CD8-positive, alpha-beta memory T cell (primary cell): ENCODE results near the gene INIP. TPM values are rescaled to one million over a fixed set of nuclear protein-coding genes. Genes with fewer than 3 reads are reported as not detected.
"Not testable (repeated sequence)": the region's sequence is repeated elsewhere in the genome, so short reads cannot be mapped to it uniquely, and the experiment has no call there.

ENCODE experiments used
- CTCF ChIA-PET: fragments of 350-600 bp; sonication (Branson Sonifier 250); formaldehyde crosslinking; loops from one replicate; lab custom pipeline; 2021; ENCODE audit warnings: antibody characterized with exemption; lab: Charles Lee
- POLR2A ChIA-PET: fragments of 350-600 bp; sonication (Branson Sonifier 250); formaldehyde crosslinking; loops from one replicate; lab custom pipeline; 2021; ENCODE audit warnings: antibody characterized with exemption; lab: Charles Lee
- DNase-seq, 5 donors: peaks; one replicate each; pipeline versions ENCODE4 v3.0.0 to v3.0.0-alpha.2; 2020 to 2022; ENCODE audit warnings: mixed read lengths in 1 of 5
- H3K27ac ChIP-seq: one replicate; pipeline ENCODE4 v1.7.0; 2013; ENCODE audit warnings: low read depth, mild to moderate bottlenecking, low read length, moderate library complexity
- H3K27me3 ChIP-seq: 2 replicates; pipeline ENCODE4 v1.7.0; 2013; ENCODE audit warnings: low read length, mild to moderate bottlenecking; ENCODE audit not compliant: insufficient read depth, poor library complexity, severe bottlenecking
- H3K36me3 ChIP-seq: 2 replicates; pipeline ENCODE4 v1.7.0; 2013; ENCODE audit warnings: mild to moderate bottlenecking, low read length, moderate library complexity; ENCODE audit not compliant: insufficient read depth
- H3K4me1 ChIP-seq: 2 replicates; pipeline ENCODE4 v1.7.0; 2013; ENCODE audit warnings: mild to moderate bottlenecking, low read length, moderate library complexity; ENCODE audit not compliant: insufficient read depth
- H3K4me3 ChIP-seq: 2 replicates; pipeline ENCODE4 v1.7.0; 2013; ENCODE audit warnings: mild to moderate bottlenecking, low read length
- H3K9me3 ChIP-seq: 2 replicates; pipeline ENCODE4 v1.7.0; 2013; ENCODE audit warnings: mild to moderate bottlenecking, low read length
- H3K27ac Mint-ChIP-seq, 8 donors: one replicate each; pipeline ENCODE4 v1.8.0; 2020 to 2021; ENCODE audit warnings: mixed read lengths in 8 of 8, mild to moderate bottlenecking in 6 of 8, inconsistent platforms in 3 of 8, moderate library complexity in 3 of 8
- H3K27me3 Mint-ChIP-seq, 2 donors: one replicate each; pipeline ENCODE4 v1.8.0; 2020 to 2021; ENCODE audit warnings: mixed read lengths in 2 of 2, mild to moderate bottlenecking in 1 of 2, moderate library complexity in 1 of 2
- H3K36me3 Mint-ChIP-seq, 3 donors: one replicate each; pipeline ENCODE4 v1.8.0; 2020 to 2021; ENCODE audit warnings: mixed read lengths in 3 of 3, inconsistent platforms in 1 of 3, mild to moderate bottlenecking in 1 of 3
- H3K4me1 Mint-ChIP-seq, 3 donors: one replicate each; pipeline ENCODE4 v1.8.0; 2020 to 2021; ENCODE audit warnings: mixed read lengths in 3 of 3, inconsistent platforms in 1 of 3, mild to moderate bottlenecking in 1 of 3
- H3K4me3 Mint-ChIP-seq, 7 donors: one replicate each; pipeline ENCODE4 v1.8.0; 2020 to 2021; ENCODE audit warnings: mixed read lengths in 7 of 7, mild to moderate bottlenecking in 6 of 7, moderate library complexity in 4 of 7, inconsistent platforms in 2 of 7
- H3K9me3 Mint-ChIP-seq, 5 donors: one replicate each; pipeline ENCODE4 v1.8.0; 2020 to 2022; ENCODE audit warnings: mixed read lengths in 5 of 5, mild to moderate bottlenecking in 3 of 5, moderate library complexity in 2 of 5, inconsistent platforms in 1 of 5
- polyA plus RNA-seq: library from polyadenylated mRNA; unstranded; fragments of 300-500 nt; fragmentation: Illumina TruSeq; gene quantifications from one replicate; pipeline ENCODE4 v1.2.3, GENCODE V29; 2021
- total RNA-seq, 2 experiments: library from RNA; stranded (reverse); gene quantifications; one replicate each; pipeline ENCODE4 v1.2.3, GENCODE V29; 2021

The INIP gene
- total and polyA plus RNA-seq, 3 experiments from 2014 or later = 40.2 to 47.9 (median 44.9) TPM

- Histone ChIP-seq H3K9me3 (no peaks in the 10 kb centered on the region), H3K27ac (no peak overlapping the region), H3K4me1 (peaks cover 4% of the 10 kb centered on the region), H3K27me3 (no peaks in the 10 kb centered on the region), H3K36me3 (peaks cover 10% of the 10 kb centered on the region), H3K4me3 (no peak overlapping the region)
- Mint-ChIP-seq H3K27me3 (no peaks in the 10 kb centered on the region), H3K27ac (peak overlapping the region in 2 of 8 donors; percentile 38 to 60), H3K36me3 (peaks cover 5 to 71% (median 23%) of the 10 kb centered on the region in 3 donors), H3K4me1 (peaks cover 14 to 20% (median 18%) of the 10 kb centered on the region in 3 donors), H3K4me3 (no peak overlapping the region), H3K9me3 (no peaks in the 10 kb centered on the region)
- POLR2A ChIA-PET = no interaction called here
- CTCF ChIA-PET = interaction anchor here (0.7 kb wide), 1 partner anchor 110 kb away, joined by 4 read pairs; no protein-coding TSS in a partner anchor
- no peak for DNase-seq
Observed at GRCh38 chr9:112694706-112695555, 23.0 kb downstream of the INIP start.

- H3K4me1 Mint-ChIP-seq = peaks cover 0 to 3% (median 0%) of the 10 kb centered on the region in 3 donors
- DNase-seq = no peak
- H3K36me3 Mint-ChIP-seq = peaks cover 14 to 72% (median 24%) of the 10 kb centered on the region in 3 donors
- no peak overlapping the region for H3K27ac Mint-ChIP-seq
- H3K27me3 Mint-ChIP-seq = no peaks in the 10 kb centered on the region
- H3K4me1 ChIP-seq = no peaks in the 10 kb centered on the region
- H3K27me3 ChIP-seq = no peaks in the 10 kb centered on the region
- ChIA-PET CTCF (no interaction called here), POLR2A (no interaction called here)
- peaks cover 13% of the 10 kb centered on the region for H3K36me3 ChIP-seq
- H3K4me3 ChIP-seq = no peak overlapping the region
- H3K4me3 Mint-ChIP-seq = no peak overlapping the region
- H3K27ac ChIP-seq = no peak overlapping the region
- no peaks in the 10 kb centered on the region for H3K9me3 ChIP-seq
- H3K9me3 Mint-ChIP-seq = no peaks in the 10 kb centered on the region
Observed at GRCh38 chr9:112689161-112689740, 28.7 kb downstream of the INIP start.

GRCh38 chr9:112680731-112681402 is 37.0 kb downstream of the INIP start:
- Mint-ChIP-seq H3K27ac (peak overlapping the region in 1 of 8 donors; percentile 48), H3K4me3 (no peak overlapping the region), H3K4me1 (peaks cover 0 to 7% (median 3%) of the 10 kb centered on the region in 3 donors), H3K9me3 (peaks cover 9 to 18% (median 14%) of the 10 kb centered on the region in 5 donors), H3K27me3 (peaks cover 4 to 7% of the 10 kb centered on the region in 2 donors), H3K36me3 (peaks cover 8 to 25% (median 10%) of the 10 kb centered on the region in 3 donors)
- no peak for DNase-seq
- H3K4me3 ChIP-seq = no peak overlapping the region
- no peak overlapping the region for H3K27ac ChIP-seq
- ChIA-PET POLR2A (no interaction called here), CTCF (no interaction called here)
- H3K9me3 ChIP-seq = peaks cover 3% of the 10 kb centered on the region
- H3K27me3 ChIP-seq = no peaks in the 10 kb centered on the region
- no peaks in the 10 kb centered on the region for H3K4me1 ChIP-seq
- no peaks in the 10 kb centered on the region for H3K36me3 ChIP-seq

DNA sequence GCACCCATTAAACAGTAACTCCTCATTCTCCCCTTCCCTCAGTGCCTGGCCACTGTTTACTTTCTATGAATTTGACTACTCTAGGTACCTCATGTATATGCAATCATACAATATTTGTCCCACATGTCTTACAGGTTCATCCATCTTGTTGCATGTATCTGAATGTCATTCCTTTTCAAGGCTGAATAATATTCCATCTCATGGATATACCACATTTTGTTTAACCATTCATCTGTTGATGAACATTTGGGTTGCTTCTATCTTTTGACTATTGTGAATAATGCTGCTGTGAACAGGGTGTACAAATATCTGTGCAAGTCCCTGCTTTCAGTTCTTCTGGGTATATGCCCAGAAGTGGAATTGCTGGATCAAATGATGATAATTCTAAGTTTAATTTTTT is 40.9 kb downstream of the INIP start:
- peaks cover 3% of the 10 kb centered on the region for H3K9me3 ChIP-seq
- Mint-ChIP-seq H3K4me1 (peaks cover 0 to 1% (median 0%) of the 10 kb centered on the region in 3 donors), H3K27ac (no peak overlapping the region), H3K36me3 (peaks cover 0 to 14% (median 3%) of the 10 kb centered on the region in 3 donors), H3K27me3 (peaks cover 4 to 7% of the 10 kb centered on the region in 2 donors), H3K9me3 (peaks cover 9 to 18% (median 16%) of the 10 kb centered on the region in 5 donors), H3K4me3 (no peak overlapping the region)
- no peak overlapping the region for H3K27ac ChIP-seq
- ChIA-PET CTCF (no interaction called here), POLR2A (no interaction called here)
- H3K27me3 ChIP-seq = no peaks in the 10 kb centered on the region
- DNase-seq = no peak
- H3K4me3 ChIP-seq = no peak overlapping the region
- no peaks in the 10 kb centered on the region for H3K4me1 ChIP-seq
- H3K36me3 ChIP-seq = no peaks in the 10 kb centered on the region

DNA sequence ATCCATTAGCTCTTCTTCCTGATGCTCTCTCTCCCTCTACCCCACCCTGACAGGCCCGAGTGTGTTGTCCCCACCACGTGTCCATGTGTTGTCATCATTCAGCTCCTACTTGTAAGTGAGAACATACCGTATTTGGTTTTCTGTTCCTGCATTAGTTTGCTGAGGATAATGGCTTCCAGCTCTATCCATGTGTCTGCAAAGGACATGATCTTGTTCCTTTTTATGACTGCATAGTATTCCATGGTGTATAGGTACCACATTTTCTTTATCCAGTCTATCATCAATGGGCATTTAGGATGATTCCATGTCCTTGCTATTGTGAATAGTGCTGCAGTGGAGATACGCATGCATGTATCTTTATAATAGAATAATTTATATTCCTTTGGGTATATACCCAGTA is 44.7 kb downstream of the INIP start:
- CTCF ChIA-PET = interaction anchor here (0.9 kb wide), 1 partner anchor 19 kb away, joined by 3 read pairs; no protein-coding TSS in a partner anchor

DNA sequence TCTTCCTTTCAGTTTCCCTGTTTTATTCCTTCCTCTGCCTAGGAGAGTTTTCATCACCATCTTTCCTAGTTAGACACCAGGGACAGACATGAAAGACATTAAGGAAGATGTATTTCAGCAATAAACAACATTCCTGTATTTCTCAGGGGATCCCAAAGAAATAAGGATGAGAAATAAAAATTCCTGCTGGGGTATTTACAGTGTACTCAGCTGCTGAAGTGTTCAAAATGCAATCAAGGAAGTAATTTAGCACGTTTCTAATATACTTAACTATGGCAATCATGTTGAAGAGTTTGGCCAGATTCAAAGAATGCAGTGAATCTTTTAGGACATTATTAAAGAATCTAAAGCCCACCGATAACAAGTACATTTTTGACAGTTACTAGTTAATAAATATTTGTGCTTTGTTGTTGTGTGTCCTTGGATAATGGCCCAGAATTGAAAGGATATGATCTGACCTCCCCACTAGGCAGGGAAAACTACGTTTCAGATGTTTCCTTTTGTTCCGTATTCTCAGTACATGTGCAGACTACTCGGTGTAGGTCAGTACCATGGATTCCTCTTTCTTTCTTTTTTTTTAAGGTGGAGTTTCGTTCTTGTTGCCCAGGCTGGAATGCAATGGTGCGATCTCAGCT is 46.8 kb downstream of the INIP start:
- ChIA-PET CTCF (no interaction called here), POLR2A (no interaction called here)
- Histone ChIP-seq H3K9me3 (no peaks in the 10 kb centered on the region), H3K27ac (no peak overlapping the region), H3K27me3 (no peaks in the 10 kb centered on the region), H3K4me1 (no peaks in the 10 kb centered on the region), H3K4me3 (no peak overlapping the region), H3K36me3 (no peaks in the 10 kb centered on the region)
- H3K27me3 Mint-ChIP-seq = peaks cover 0 to 2% of the 10 kb centered on the region in 2 donors
- DNase-seq = no peak
- H3K9me3 Mint-ChIP-seq = peaks cover 0 to 4% (median 0%) of the 10 kb centered on the region in 5 donors
- peaks cover 0 to 1% (median 0%) of the 10 kb centered on the region in 3 donors for H3K36me3 Mint-ChIP-seq
- no peaks in the 10 kb centered on the region for H3K4me1 Mint-ChIP-seq
- no peak overlapping the region for H3K4me3 Mint-ChIP-seq
- H3K27ac Mint-ChIP-seq = no peak overlapping the region

More for the DNA sequence above, 44.7 kb downstream of the INIP start:
- H3K27me3 ChIP-seq, H3K27me3 Mint-ChIP-seq, H3K4me3 Mint-ChIP-seq, H3K4me1 Mint-ChIP-seq, H3K9me3 ChIP-seq, H3K36me3 Mint-ChIP-seq, H3K36me3 ChIP-seq, H3K27ac ChIP-seq, H3K27ac Mint-ChIP-seq, H3K4me3 ChIP-seq, H3K4me1 ChIP-seq, DNase-seq, POLR2A ChIA-PET: not testable (repeated sequence)
- H3K9me3 Mint-ChIP-seq = peaks cover 9 to 12% (median 10%) of the 10 kb centered on the region in 5 donors

GRCh38 chr9:112669326-112669725 is 48.6 kb downstream of the INIP start:
- Mint-ChIP-seq H3K36me3 (no peaks in the 10 kb centered on the region), H3K4me1 (no peaks in the 10 kb centered on the region), H3K27ac (no peak overlapping the region), H3K9me3 (peaks cover 0 to 2% (median 0%) of the 10 kb centered on the region in 5 donors), H3K4me3 (no peak overlapping the region), H3K27me3 (no peaks in the 10 kb centered on the region)
- H3K27me3 ChIP-seq = no peaks in the 10 kb centered on the region
- POLR2A ChIA-PET = no interaction called here
- H3K4me3 ChIP-seq = no peak overlapping the region
- no peaks in the 10 kb centered on the region for H3K36me3 ChIP-seq
- DNase-seq = no peak
- no peaks in the 10 kb centered on the region for H3K4me1 ChIP-seq
- H3K9me3 ChIP-seq = no peaks in the 10 kb centered on the region
- no peak overlapping the region for H3K27ac ChIP-seq
- CTCF ChIA-PET = interaction anchor here (1.1 kb wide), 1 partner anchor 226 kb away, joined by 4 read pairs; no protein-coding TSS in a partner anchor
